ENCODE data around the gene TXNRD1. TPM values are rescaled to one million over a fixed set of nuclear protein-coding genes. Genes with fewer than 3 reads are reported as not detected.
"Not testable (repeated sequence)": the region's sequence is repeated elsewhere in the genome, so short reads cannot be mapped to it uniquely, and the experiment has no call there.

Gene TXNRD1
- total RNA-seq, 2 donors from 2014 or later = 83.4 to 144 TPM

DNA sequence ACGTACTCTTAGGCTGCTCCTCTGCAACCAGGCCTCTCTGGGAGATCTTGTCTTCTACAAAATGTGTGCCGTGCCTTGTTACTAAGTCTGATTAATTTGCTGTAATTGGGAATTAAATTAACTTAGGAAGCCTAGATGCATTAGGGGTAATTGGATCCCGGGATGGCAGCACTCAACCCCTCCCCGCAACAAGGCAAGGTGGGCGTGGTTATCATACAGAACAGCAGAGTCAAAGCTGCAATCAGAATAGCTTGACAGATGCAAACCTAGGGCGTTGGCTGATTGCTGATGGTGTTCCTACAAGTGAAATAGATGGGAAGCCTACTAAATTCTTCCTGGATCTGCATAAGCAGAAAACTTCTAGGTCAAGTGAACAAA, 43.0 kb upstream of the TXNRD1 start:
- Mint-ChIP-seq H3K4me3 (no peak overlapping the region), H3K27ac (no peak overlapping the region), H3K36me3 (ENCODE audit: low read depth) (no peaks in the 10 kb centered on the region), H3K27me3 (ENCODE audit: insufficient read depth) (peaks cover 4% of the 10 kb centered on the region), H3K4me1 (no peaks in the 10 kb centered on the region), H3K9me3 (peaks cover 2% of the 10 kb centered on the region)
- Histone ChIP-seq H3K27me3 (ENCODE audit: control insufficient read depth, insufficient read depth, low read length, poor library complexity, severe bottlenecking) (no peaks in the 10 kb centered on the region), H3K36me3 (ENCODE audit: control insufficient read depth, insufficient read depth, low read length) (no peaks in the 10 kb centered on the region), H3K4me3 (ENCODE audit: low read length) (no peak overlapping the region), H3K4me1 (ENCODE audit: control insufficient read depth, insufficient read depth, low read length) (no peaks in the 10 kb centered on the region), H3K27ac (ENCODE audit: low read depth, low read length) (no peak overlapping the region), H3K9me3 (ENCODE audit: control insufficient read depth, low read length) (no peaks in the 10 kb centered on the region), H3K9ac (ENCODE audit: extremely low read depth, low read length, poor library complexity, severe bottlenecking) (no peak overlapping the region)
- 91 to 97% methylated on average over 6 of the region's 6 CpGs for whole genome bisulfite sequencing, 2 experiments (ENCODE audit: insufficient coverage in 1 of 2, insufficient read length in 1 of 2)
- no peak for DNase-seq
- TF ChIP-seq CTCF (conservative IDR thresholded peaks at IDR 0.05) = no peak

GRCh38 chr12:104173804-104174203, 41.8 kb upstream of the TXNRD1 start:
- H3K36me3 Mint-ChIP-seq (ENCODE audit: low read depth); H3K27me3 Mint-ChIP-seq (ENCODE audit: insufficient read depth); H3K27ac Mint-ChIP-seq; H3K4me1 ChIP-seq (ENCODE audit: control insufficient read depth, insufficient read depth, low read length); H3K9me3 Mint-ChIP-seq; H3K4me3 ChIP-seq (ENCODE audit: low read length); H3K36me3 ChIP-seq (ENCODE audit: control insufficient read depth, insufficient read depth, low read length); H3K9ac ChIP-seq (ENCODE audit: extremely low read depth, low read length, poor library complexity, severe bottlenecking); H3K27ac ChIP-seq (ENCODE audit: low read depth, low read length); H3K4me1 Mint-ChIP-seq; H3K4me3 Mint-ChIP-seq; H3K9me3 ChIP-seq (ENCODE audit: control insufficient read depth, low read length); DNase-seq; H3K27me3 ChIP-seq (ENCODE audit: control insufficient read depth, insufficient read depth, low read length, poor library complexity, severe bottlenecking): not testable (repeated sequence)
- WGBS, 2 experiments (ENCODE audit: insufficient coverage in 1 of 2, insufficient read length in 1 of 2) = 93 to 100% methylated on average over 1 to 5 of the region's 5 CpGs

- no peak for DNase-seq
- Mint-ChIP-seq H3K4me1 (no peaks in the 10 kb centered on the region), H3K27me3 (ENCODE audit: insufficient read depth) (peaks cover 7% of the 10 kb centered on the region), H3K36me3 (ENCODE audit: low read depth) (no peaks in the 10 kb centered on the region), H3K9me3 (no peaks in the 10 kb centered on the region), H3K4me3 (no peak overlapping the region), H3K27ac (no peak overlapping the region)
- Histone ChIP-seq H3K4me1 (ENCODE audit: control insufficient read depth, insufficient read depth, low read length) (no peaks in the 10 kb centered on the region), H3K27ac (ENCODE audit: low read depth, low read length) (no peak overlapping the region), H3K4me3 (ENCODE audit: low read length) (no peak overlapping the region), H3K27me3 (ENCODE audit: control insufficient read depth, insufficient read depth, low read length, poor library complexity, severe bottlenecking) (no peaks in the 10 kb centered on the region), H3K9me3 (ENCODE audit: control insufficient read depth, low read length) (no peaks in the 10 kb centered on the region), H3K9ac (ENCODE audit: extremely low read depth, low read length, poor library complexity, severe bottlenecking) (no peak overlapping the region), H3K36me3 (ENCODE audit: control insufficient read depth, insufficient read depth, low read length) (no peaks in the 10 kb centered on the region)
- TF ChIP-seq CTCF (conservative IDR thresholded peaks at IDR 0.05) = no peak
- WGBS, 2 experiments (ENCODE audit: insufficient coverage in 1 of 2, insufficient read length in 1 of 2) = 93 to 94% methylated on average over 5 to 9 of the region's 10 CpGs
Measured at GRCh38 chr12:104175726-104176247, 39.8 kb upstream of the TXNRD1 start.

- no peaks in the 10 kb centered on the region for H3K9me3 Mint-ChIP-seq
- Histone ChIP-seq H3K9me3 (ENCODE audit: control insufficient read depth, low read length) (no peaks in the 10 kb centered on the region), H3K4me3 (ENCODE audit: low read length) (no peak overlapping the region), H3K27ac (ENCODE audit: low read depth, low read length) (no peak overlapping the region), H3K27me3 (ENCODE audit: control insufficient read depth, insufficient read depth, low read length, poor library complexity, severe bottlenecking) (no peaks in the 10 kb centered on the region), H3K4me1 (ENCODE audit: control insufficient read depth, insufficient read depth, low read length) (no peaks in the 10 kb centered on the region), H3K36me3 (ENCODE audit: control insufficient read depth, insufficient read depth, low read length) (no peaks in the 10 kb centered on the region), H3K9ac (ENCODE audit: extremely low read depth, low read length, poor library complexity, severe bottlenecking) (no peak overlapping the region)
- 88 to 95% methylated on average over 2 of the region's 2 CpGs for WGBS, 2 experiments (ENCODE audit: insufficient coverage in 1 of 2, insufficient read length in 1 of 2)
- no peak overlapping the region for H3K27ac Mint-ChIP-seq
- no peak for DNase-seq
- peaks cover 7% of the 10 kb centered on the region for H3K27me3 Mint-ChIP-seq (ENCODE audit: insufficient read depth)
- no peaks in the 10 kb centered on the region for H3K4me1 Mint-ChIP-seq
- no peak for TF ChIP-seq CTCF (conservative IDR thresholded peaks at IDR 0.05)
- H3K4me3 Mint-ChIP-seq = no peak overlapping the region
- H3K36me3 Mint-ChIP-seq (ENCODE audit: low read depth) = no peaks in the 10 kb centered on the region
Measured at GRCh38 chr12:104177336-104177662, 38.3 kb upstream of the TXNRD1 start.
